Peyer's patch (tissue), 4 donors: ENCODE results near the gene TBC1D25.

Experiments
- CTCF ChIP-seq, 6 experiments: fragments of 450-650 bp in 4 of 6; fragments of 200-600 bp in 2 of 6; sonication (generic) in 1 of 6; IDR thresholded peaks; one replicate each; pipeline ENCODE4 v1.5.1; 2017 to 2019; ENCODE audit warnings: antibody characterized with exemption in 6 of 6, mild to moderate bottlenecking in 3 of 6, moderate library complexity in 1 of 6
- POLR2A ChIP-seq, 2 donors: fragments of 450-650 bp; IDR thresholded peaks; one replicate each; pipeline ENCODE4 v1.5.1; 2017; ENCODE audit warnings: antibody characterized with exemption in 2 of 2, mild to moderate bottlenecking in 2 of 2, moderate library complexity in 2 of 2

- TF ChIP-seq CTCF (IDR thresholded peaks at IDR 0.05) (peak in 1 of 6 experiments; percentile 18), POLR2A (IDR thresholded peaks at IDR 0.05) (no peak)
These were observed 28.0 kb upstream of the TBC1D25 start for GRCh38 chrX:48511560-48511959.
